ENCODE data around the gene CDH7.

Gene CDH7

GRCh38 chr18:65922103-65922502, 171.3 kb downstream of the CDH7 start:
- no peak for DNase-seq

- no peak for DNase-seq
Measured at GRCh38 chr18:65924904-65925303, 174.1 kb downstream of the CDH7 start.

GRCh38 chr18:65934874-65935273, 184.1 kb downstream of the CDH7 start:
- DNase-seq: no peak

DNA sequence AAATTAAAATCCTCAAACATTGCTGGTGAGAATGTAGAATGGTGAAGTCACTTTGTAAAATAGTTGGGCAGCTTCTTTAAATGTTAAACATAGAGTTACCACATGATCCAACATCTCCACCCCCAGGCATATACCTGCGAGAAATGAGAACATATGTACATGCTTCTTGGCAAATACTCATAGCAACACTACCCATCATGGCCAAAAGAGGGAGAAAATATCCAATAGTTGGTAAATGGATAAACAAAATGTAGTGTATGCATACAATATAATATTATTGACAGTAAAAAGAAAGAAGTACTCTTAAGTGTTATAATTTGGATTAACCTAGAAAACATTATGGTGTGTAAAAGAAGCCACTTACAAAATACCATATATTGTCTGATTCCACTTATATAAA, 185.9 kb downstream of the CDH7 start:
- no peak for DNase-seq

- DNase-seq: no peak
Measured at GRCh38 chr18:65937180-65937579, 186.4 kb downstream of the CDH7 start.

- no peak for DNase-seq
Measured at GRCh38 chr18:65938592-65939372, 188.0 kb downstream of the CDH7 start.

All from EL (cell line).